Activated CD8-positive, alpha-beta T cell treated with anti-CD3 and anti-CD28 coated beads, Interleukin-2, amount 10 ng/mL, durations not matched to agents 7 days and 5 days (primary cell): ENCODE data around the gene CIART. TPM values are rescaled to one million over a fixed set of nuclear protein-coding genes. Genes with fewer than 3 reads are reported as not detected.

Experiments
- ATAC-seq: fragments of 150-1000 bp; cut with Tn5 transposase; one replicate; pipeline ENCODE4 v1.10.0; 2021; ENCODE audit warnings: moderate library complexity
- CTCF ChIA-PET: fragments of 350-600 bp; sonication (Branson Sonifier 250); formaldehyde crosslinking; loops from one replicate; lab custom pipeline; 2021; ENCODE audit warnings: antibody characterized with exemption; lab: Charles Lee
- POLR2A ChIA-PET: fragments of 350-600 bp; sonication (Branson Sonifier 250); formaldehyde crosslinking; loops from one replicate; lab custom pipeline; 2021; ENCODE audit warnings: antibody characterized with exemption; lab: Charles Lee
- DNase-seq: peaks from one replicate; pipeline ENCODE4 v3.0.0-alpha.2; 2020
- H3K27ac Mint-ChIP-seq: one replicate; pipeline ENCODE4 v1.8.0; 2021; ENCODE audit warnings: mild to moderate bottlenecking, mixed read lengths
- H3K27me3 Mint-ChIP-seq: one replicate; pipeline ENCODE4 v1.8.0; 2021; ENCODE audit warnings: low read depth, mixed read lengths
- H3K36me3 Mint-ChIP-seq: one replicate; pipeline ENCODE4 v1.8.0; 2021; ENCODE audit warnings: low read depth, mixed read lengths
- H3K4me1 Mint-ChIP-seq: one replicate; pipeline ENCODE4 v1.8.0; 2021; ENCODE audit warnings: low read depth, mixed read lengths
- H3K4me3 Mint-ChIP-seq: one replicate; pipeline ENCODE4 v1.8.0; 2021; ENCODE audit warnings: mild to moderate bottlenecking, mixed read lengths
- H3K9me3 Mint-ChIP-seq: one replicate; pipeline ENCODE4 v1.8.0; 2022; ENCODE audit warnings: mixed read lengths; ENCODE audit not compliant: insufficient read depth
- total RNA-seq, 2 experiments: library from RNA; stranded (reverse); gene quantifications; one replicate each; pipeline ENCODE4 v1.2.3, GENCODE V29; 2021

The CIART gene
- total RNA-seq, 2 experiments from 2014 or later = 2.0 to 2.3 TPM

DNA sequence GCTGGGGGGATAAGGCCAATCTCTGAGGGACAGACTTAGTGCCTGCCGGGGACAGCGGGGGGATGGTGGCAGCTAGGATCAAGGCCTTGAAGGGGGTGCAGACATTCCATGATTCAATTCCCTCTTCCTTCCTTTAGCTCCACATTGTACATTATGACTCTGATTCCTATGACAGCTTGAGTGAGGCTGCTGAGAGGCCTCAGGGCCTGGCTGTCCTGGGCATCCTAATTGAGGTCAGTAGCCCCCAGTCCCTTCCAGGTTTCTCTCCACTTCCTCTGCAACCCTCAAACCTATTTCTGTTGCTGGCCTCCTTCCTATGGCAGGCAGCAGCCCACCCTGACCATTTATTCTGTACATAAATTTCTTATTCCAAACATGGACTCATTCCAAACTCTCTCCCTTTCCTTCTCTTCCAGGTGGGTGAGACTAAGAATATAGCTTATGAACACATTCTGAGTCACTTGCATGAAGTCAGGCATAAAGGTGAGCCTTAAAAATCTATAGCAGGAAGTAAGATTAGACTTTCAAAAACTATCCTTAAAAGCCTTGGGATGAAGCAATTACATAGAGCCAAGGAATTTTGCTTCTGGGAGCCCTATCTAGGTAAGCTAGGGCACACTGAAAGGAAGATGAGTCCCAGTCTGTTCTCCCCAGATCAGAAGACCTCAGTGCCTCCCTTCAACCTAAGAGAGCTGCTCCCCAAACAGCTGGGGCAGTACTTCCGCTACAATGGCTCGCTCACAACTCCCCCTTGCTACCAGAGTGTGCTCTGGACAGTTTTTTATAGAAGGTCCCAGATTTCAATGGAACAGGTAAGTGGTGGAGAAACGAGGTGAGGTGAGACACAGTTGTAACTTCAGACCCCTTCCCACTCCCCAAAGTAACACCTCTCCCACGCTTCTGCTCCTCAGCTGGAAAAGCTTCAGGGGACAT, 19.7 kb upstream of the CIART start:
- ChIA-PET CTCF (interaction anchor here (1.3 to 2.4 kb wide), 2 partner anchors 19 to 270 kb away, joined by 3 to 9 read pairs; no protein-coding TSS in a partner anchor), POLR2A (interaction anchor here (0.6 to 1.6 kb wide), 3 partner anchors 10 to 250 kb away, joined by 3 to 4 read pairs (median 4); partner anchors contain the start of gene C1orf54)
- no peaks in the 10 kb centered on the region for H3K9me3 Mint-ChIP-seq
- DNase-seq (no peak), ATAC-seq (no peak)
- peaks cover 25% of the 10 kb centered on the region for H3K4me1 Mint-ChIP-seq
- no peak overlapping the region for H3K4me3 Mint-ChIP-seq
- peak overlapping the region; percentile 13 for H3K27ac Mint-ChIP-seq
- H3K36me3 Mint-ChIP-seq = peaks cover 33% of the 10 kb centered on the region
- H3K27me3 Mint-ChIP-seq = peaks cover 27% of the 10 kb centered on the region

DNA sequence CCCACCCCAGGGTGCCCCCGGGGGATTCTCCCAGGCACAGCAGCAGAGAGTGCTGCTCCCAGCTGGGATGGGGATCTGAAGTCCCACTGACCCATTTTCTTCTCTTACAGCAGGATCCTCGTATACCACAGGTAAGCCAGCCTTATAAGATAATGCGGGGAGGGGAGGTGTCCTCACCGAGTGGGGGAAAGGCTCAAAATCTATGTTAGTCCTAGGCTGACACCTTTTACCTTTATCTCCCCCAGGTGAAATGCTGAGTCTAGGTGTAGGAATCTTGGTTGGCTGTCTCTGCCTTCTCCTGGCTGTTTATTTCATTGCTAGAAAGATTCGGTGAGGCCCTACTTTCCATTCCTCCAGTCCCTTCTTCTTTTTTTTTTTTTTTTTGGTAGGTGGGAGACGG, 18.8 kb upstream of the CIART start:
- peaks cover 39% of the 10 kb centered on the region for H3K36me3 Mint-ChIP-seq
- no peak overlapping the region for H3K4me3 Mint-ChIP-seq
- no peak overlapping the region for H3K27ac Mint-ChIP-seq
- CTCF ChIA-PET = interaction anchor here (2.4 kb wide), 1 partner anchor 18 kb away, joined by 9 read pairs; no protein-coding TSS in a partner anchor
- H3K9me3 Mint-ChIP-seq = no peaks in the 10 kb centered on the region
- H3K4me1 Mint-ChIP-seq = peaks cover 29% of the 10 kb centered on the region
- H3K27me3 Mint-ChIP-seq = peaks cover 20% of the 10 kb centered on the region
- POLR2A ChIA-PET = interaction anchor here (1.0 to 1.6 kb wide), 2 partner anchors 9 to 27 kb away, joined by 3 to 4 read pairs; partner anchors contain the start of gene C1orf54
- no peak for ATAC-seq
- no peak for DNase-seq

DNA sequence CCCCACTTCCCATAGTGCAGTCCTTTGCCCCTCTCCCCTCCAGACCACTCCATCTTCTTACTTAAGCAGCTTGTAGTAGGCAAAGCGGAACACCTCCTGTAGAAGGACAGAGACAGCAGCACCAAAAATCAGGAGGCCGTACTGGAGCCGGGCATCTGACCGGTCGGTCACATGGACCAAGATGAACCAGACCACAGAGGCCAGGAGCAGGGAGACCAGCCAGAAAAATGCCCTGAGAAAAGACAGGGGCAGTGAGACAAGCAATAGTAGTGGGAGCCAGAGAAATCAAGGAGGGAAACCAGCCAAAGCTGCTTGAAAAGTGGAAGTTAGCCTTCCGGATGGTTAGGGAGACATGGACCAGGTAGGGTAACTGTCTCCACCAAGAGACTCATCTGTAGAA, 14.5 kb upstream of the CIART start:
- peaks cover 43% of the 10 kb centered on the region for H3K36me3 Mint-ChIP-seq
- ATAC-seq (no peak), DNase-seq (no peak)
- H3K27me3 Mint-ChIP-seq = no peaks in the 10 kb centered on the region
- ChIA-PET CTCF (interaction anchor here (4.2 kb wide), 1 partner anchor 12 kb away, joined by 28 read pairs; the partner anchor contains the start of gene CA14), POLR2A (no interaction called here)
- H3K4me3 Mint-ChIP-seq = peak overlapping the region; percentile 99
- no peaks in the 10 kb centered on the region for H3K9me3 Mint-ChIP-seq
- H3K27ac Mint-ChIP-seq = peak overlapping the region; percentile 98
- H3K4me1 Mint-ChIP-seq = peaks cover 41% of the 10 kb centered on the region

- Mint-ChIP-seq H3K9me3 (no peaks in the 10 kb centered on the region), H3K27me3 (no peaks in the 10 kb centered on the region), H3K27ac (peak overlapping the region; percentile 98), H3K4me3 (peak overlapping the region; percentile 99), H3K4me1 (peaks cover 40% of the 10 kb centered on the region), H3K36me3 (peaks cover 43% of the 10 kb centered on the region)
- ChIA-PET POLR2A (interaction anchor here (1.2 to 2.2 kb wide), 6 partner anchors 10 to 382 kb away, joined by 4 to 8 read pairs (median 7); partner anchors contain the start of genes CIART and ENSA), CTCF (interaction anchor here (1.5 to 4.2 kb wide), 3 partner anchors 10 to 13 kb away, joined by 5 to 28 read pairs (median 14); partner anchors contain the start of gene CA14)
- DNase-seq (peak; percentile 58), ATAC-seq (peak; percentile 64)
Observed at GRCh38 chr1:150268340-150268704, 14.0 kb upstream of the CIART start.

GRCh38 chr1:150268705-150269403, 13.5 kb upstream of the CIART start, which contains the start of gene APH1A:
Gene APH1A (minus strand): TSS chr1:150269016. CDS start chr1:150268810, 206 bp downstream.
- no peaks in the 10 kb centered on the region for H3K9me3 Mint-ChIP-seq
- H3K4me3 Mint-ChIP-seq = peak within 1 kb of the TSS; percentile 99
- DNase-seq = peak; percentile 97
- peaks cover 43% of the 10 kb centered on the region for H3K36me3 Mint-ChIP-seq
- H3K4me1 Mint-ChIP-seq = peaks cover 40% of the 10 kb centered on the region
- peak within 1 kb of the TSS; percentile 98 for H3K27ac Mint-ChIP-seq
- POLR2A ChIA-PET = interaction anchor here (0.6 to 2.2 kb wide), 12 partner anchors 10 to 737 kb away, joined by 3 to 8 read pairs (median 4); partner anchors contain the start of genes ANP32E, CIART, ENSA and RPRD2
- no peaks in the 10 kb centered on the region for H3K27me3 Mint-ChIP-seq
- ATAC-seq = peak; percentile 96
- CTCF ChIA-PET = interaction anchor here (0.6 to 4.2 kb wide), 6 partner anchors 9 to 360 kb away, joined by 3 to 28 read pairs (median 4); partner anchors contain the start of genes CA14 and ENSA

DNA sequence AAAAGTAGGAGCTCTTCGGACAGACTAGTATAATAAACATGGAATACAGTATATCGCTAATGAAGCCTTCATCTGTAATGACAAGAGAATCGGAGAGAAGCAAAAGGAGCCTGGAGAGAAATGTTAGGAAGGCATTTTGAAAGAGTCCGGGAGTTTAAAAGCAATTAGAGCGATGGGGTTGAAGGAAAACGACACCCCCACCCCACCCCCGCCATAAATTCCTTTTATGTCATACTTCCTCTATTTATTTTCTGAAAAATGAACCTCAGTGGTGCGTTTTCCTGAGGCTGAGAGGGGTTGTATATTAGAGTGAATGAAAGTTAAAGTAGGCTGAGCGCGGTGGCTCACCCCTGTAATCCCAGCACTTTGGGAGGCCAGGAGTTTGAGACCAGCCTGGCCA, 12.9 kb upstream of the CIART start:
- DNase-seq (no peak), ATAC-seq (no peak)
- no peaks in the 10 kb centered on the region for H3K9me3 Mint-ChIP-seq
- H3K27ac Mint-ChIP-seq = peak overlapping the region; percentile 98
- POLR2A ChIA-PET = interaction anchor here (0.6 to 2.2 kb wide), 12 partner anchors 9 to 737 kb away, joined by 3 to 8 read pairs (median 4); partner anchors contain the start of genes ANP32E, CIART, ENSA and RPRD2
- peaks cover 40% of the 10 kb centered on the region for H3K4me1 Mint-ChIP-seq
- H3K36me3 Mint-ChIP-seq = peaks cover 42% of the 10 kb centered on the region
- no peaks in the 10 kb centered on the region for H3K27me3 Mint-ChIP-seq
- peak overlapping the region; percentile 99 for H3K4me3 Mint-ChIP-seq
- CTCF ChIA-PET = interaction anchor here (0.6 to 4.2 kb wide), 6 partner anchors 9 to 360 kb away, joined by 3 to 28 read pairs (median 4); partner anchors contain the start of genes CA14 and ENSA

GRCh38 chr1:150271291-150271959, 10.9 kb upstream of the CIART start:
- Mint-ChIP-seq H3K9me3 (no peaks in the 10 kb centered on the region), H3K27ac (no peak overlapping the region), H3K4me3 (no peak overlapping the region), H3K4me1 (peaks cover 30% of the 10 kb centered on the region), H3K36me3 (peaks cover 23% of the 10 kb centered on the region), H3K27me3 (no peaks in the 10 kb centered on the region)
- ATAC-seq (no peak), DNase-seq (no peak)
- POLR2A ChIA-PET = interaction anchor here (1.2 to 1.3 kb wide), 2 partner anchors 37 to 344 kb away, joined by 3 read pairs; partner anchors contain the start of gene SF3B4
- CTCF ChIA-PET = interaction anchor here (0.9 to 4.2 kb wide), 4 partner anchors 10 to 15 kb away, joined by 4 to 34 read pairs (median 21); partner anchors contain the start of gene CA14

- Mint-ChIP-seq H3K4me1 (peaks cover 12% of the 10 kb centered on the region), H3K4me3 (no peak overlapping the region), H3K27ac (no peak overlapping the region), H3K27me3 (no peaks in the 10 kb centered on the region), H3K9me3 (no peaks in the 10 kb centered on the region), H3K36me3 (peaks cover 6% of the 10 kb centered on the region)
- no peak for ATAC-seq
- CTCF ChIA-PET = interaction anchor here (2.4 kb wide), 1 partner anchor 17 kb away, joined by 34 read pairs; the partner anchor contains the start of gene CA14
- POLR2A ChIA-PET = no interaction called here
- DNase-seq = no peak
Observed at GRCh38 chr1:150273311-150273710, 9.0 kb upstream of the CIART start.

DNA sequence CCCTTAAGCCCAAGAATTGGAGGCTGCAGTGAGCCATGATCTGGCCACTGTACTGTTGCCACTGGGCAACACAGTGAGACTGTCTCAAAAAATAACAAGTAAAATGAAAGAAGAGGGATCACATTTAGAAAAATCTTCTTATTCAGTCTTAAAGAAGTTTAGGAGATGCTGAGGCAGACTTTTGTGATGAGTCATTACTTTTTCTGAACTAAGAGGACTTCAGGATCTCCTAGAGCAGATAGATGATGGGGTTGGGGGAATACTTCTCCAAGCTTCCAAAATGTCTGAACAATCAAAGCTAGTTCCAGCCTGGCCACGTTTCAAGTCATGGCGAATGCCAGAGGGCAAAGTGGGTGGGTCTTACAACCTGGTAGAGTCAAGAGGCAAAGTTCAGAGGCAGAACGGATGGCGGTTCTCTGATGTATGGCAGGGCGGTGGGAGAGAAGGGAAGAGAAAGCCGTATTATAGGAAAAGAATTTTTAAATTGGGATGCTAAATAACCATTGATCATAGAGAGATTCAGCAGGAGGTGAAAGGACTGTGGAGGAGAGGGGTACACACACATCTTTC, 2.1 kb upstream of the CIART start:
- peaks cover 2% of the 10 kb centered on the region for H3K36me3 Mint-ChIP-seq
- POLR2A ChIA-PET = no interaction called here
- ATAC-seq = no peak
- peaks cover 11% of the 10 kb centered on the region for H3K27me3 Mint-ChIP-seq
- H3K27ac Mint-ChIP-seq = no peak overlapping the region
- peaks cover 24% of the 10 kb centered on the region for H3K4me1 Mint-ChIP-seq
- DNase-seq = no peak
- no peaks in the 10 kb centered on the region for H3K9me3 Mint-ChIP-seq
- H3K4me3 Mint-ChIP-seq = no peak overlapping the region
- CTCF ChIA-PET = interaction anchor here (1.4 to 6.1 kb wide), 3 partner anchors 18 to 28 kb away, joined by 7 to 92 read pairs (median 9); partner anchors contain the start of gene CA14

- H3K36me3 Mint-ChIP-seq = peaks cover 2% of the 10 kb centered on the region
- DNase-seq = peak; percentile 74
- peaks cover 11% of the 10 kb centered on the region for H3K27me3 Mint-ChIP-seq
- peak overlapping the region; percentile 80 for H3K27ac Mint-ChIP-seq
- ChIA-PET POLR2A (interaction anchor here (0.5 to 1.3 kb wide), 5 partner anchors 12 to 282 kb away, joined by 3 to 5 read pairs (median 3); partner anchors contain the start of gene APH1A), CTCF (interaction anchor here (0.7 to 6.1 kb wide), 9 partner anchors 9 to 235 kb away, joined by 3 to 92 read pairs (median 7); partner anchors contain the start of genes APH1A, CA14 and RPRD2)
- no peaks in the 10 kb centered on the region for H3K9me3 Mint-ChIP-seq
- H3K4me1 Mint-ChIP-seq = peaks cover 24% of the 10 kb centered on the region
- peak; percentile 60 for ATAC-seq
- peak overlapping the region; percentile 71 for H3K4me3 Mint-ChIP-seq
Observed at GRCh38 chr1:150281221-150281757, 1.1 kb upstream of the CIART start.
